HUES48 (cell line): ENCODE data around the gene SCLY.

Source experiments
- H3K27ac ChIP-seq: one replicate; pipeline ENCODE4 v1.7.0; 2013; ENCODE audit warnings: low read depth, low read length, inconsistent platforms
- H3K27me3 ChIP-seq: 2 replicates; pipeline ENCODE4 v1.6.1; 2013; ENCODE audit warnings: mild to moderate bottlenecking, low read length; ENCODE audit not compliant: control insufficient read depth, insufficient read depth
- H3K36me3 ChIP-seq: 2 replicates; pipeline ENCODE4 v1.6.1; 2013; ENCODE audit warnings: low read length; ENCODE audit not compliant: control insufficient read depth, insufficient read depth
- H3K4me1 ChIP-seq: 2 replicates; pipeline ENCODE4 v1.6.1; 2013; ENCODE audit warnings: mild to moderate bottlenecking, low read length; ENCODE audit not compliant: control insufficient read depth, insufficient read depth
- H3K4me3 ChIP-seq: 2 replicates; pipeline ENCODE4 v1.5.1; 2013; ENCODE audit warnings: mild to moderate bottlenecking, low read depth, low read length
- H3K9ac ChIP-seq: 2 replicates; pipeline ENCODE4 v1.6.1; 2013; ENCODE audit warnings: mild to moderate bottlenecking, low read depth, low read length, moderate library complexity
- H3K9me3 ChIP-seq: 2 replicates; pipeline ENCODE4 v1.6.1; 2013; ENCODE audit warnings: low read length; ENCODE audit not compliant: control insufficient read depth, insufficient read depth

SCLY gene

GRCh38 chr2:238116298-238117198, 55.7 kb downstream of the SCLY start:
- no peak overlapping the region for H3K27ac ChIP-seq
- H3K27me3 ChIP-seq, result no peaks in the 10 kb centered on the region
- no peaks in the 10 kb centered on the region for H3K9me3 ChIP-seq
- H3K36me3 ChIP-seq, result no peaks in the 10 kb centered on the region
- no peak overlapping the region for H3K9ac ChIP-seq
- H3K4me3 ChIP-seq, result no peak overlapping the region
- no peaks in the 10 kb centered on the region for H3K4me1 ChIP-seq

GRCh38 chr2:238117199-238118154, 56.7 kb downstream of the SCLY start:
- Histone ChIP-seq H3K9ac (no peak overlapping the region), H3K4me3 (no peak overlapping the region), H3K27ac (no peak overlapping the region), H3K4me1 (no peaks in the 10 kb centered on the region), H3K27me3 (no peaks in the 10 kb centered on the region), H3K9me3 (no peaks in the 10 kb centered on the region), H3K36me3 (no peaks in the 10 kb centered on the region)

- Histone ChIP-seq H3K27ac (no peak overlapping the region), H3K36me3 (no peaks in the 10 kb centered on the region), H3K4me1 (no peaks in the 10 kb centered on the region), H3K9me3 (no peaks in the 10 kb centered on the region), H3K9ac (no peak overlapping the region), H3K27me3 (no peaks in the 10 kb centered on the region), H3K4me3 (no peak overlapping the region)
Measured at GRCh38 chr2:238119756-238120462, 59.1 kb downstream of the SCLY start.

DNA sequence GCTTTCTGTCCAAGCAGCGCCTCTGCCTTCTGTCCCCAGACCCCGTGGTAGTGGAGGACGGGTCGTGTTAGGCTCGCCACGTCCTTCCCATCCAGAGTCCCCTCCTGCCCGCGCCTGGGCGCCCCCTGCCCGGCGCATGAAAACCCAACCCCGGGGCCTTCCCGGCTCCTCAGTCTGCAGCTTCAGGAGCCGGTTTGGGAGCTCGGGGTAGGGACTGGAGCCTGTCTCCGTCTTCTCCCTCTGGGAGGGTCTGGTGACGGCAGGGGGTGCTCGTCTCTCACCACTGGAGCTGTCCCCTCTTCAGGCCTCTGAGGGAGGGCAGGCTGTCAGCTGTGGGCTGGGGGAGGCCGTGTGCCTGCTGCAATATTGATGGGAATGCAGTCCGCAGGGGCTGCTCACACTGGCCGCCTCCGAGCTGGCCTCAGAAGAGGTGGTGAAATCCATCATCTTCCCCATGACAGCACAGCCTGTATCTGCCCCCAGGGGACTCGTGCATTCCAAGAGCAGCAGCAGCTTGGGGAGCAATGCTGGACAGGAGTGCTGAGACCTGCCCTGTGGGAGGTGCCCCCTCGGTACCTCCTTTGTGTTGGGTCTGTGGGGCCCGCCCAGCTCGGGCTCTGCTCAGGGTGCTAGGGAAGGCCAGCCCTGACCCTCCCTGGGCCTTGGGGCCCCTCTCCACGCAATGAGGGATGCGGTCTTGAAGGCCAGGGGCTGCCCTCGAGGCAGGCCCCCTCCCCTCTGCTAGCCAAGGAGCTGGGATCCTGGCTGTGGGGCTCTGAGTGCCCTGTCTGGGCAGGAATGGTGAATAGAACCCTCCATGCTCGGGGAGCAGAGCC, 59.9 kb downstream of the SCLY start:
- no peak overlapping the region for H3K27ac ChIP-seq
- no peak overlapping the region for H3K9ac ChIP-seq
- H3K27me3 ChIP-seq, result no peaks in the 10 kb centered on the region
- H3K9me3 ChIP-seq, result no peaks in the 10 kb centered on the region
- H3K4me3 ChIP-seq, result no peak overlapping the region
- no peaks in the 10 kb centered on the region for H3K36me3 ChIP-seq
- no peaks in the 10 kb centered on the region for H3K4me1 ChIP-seq

DNA sequence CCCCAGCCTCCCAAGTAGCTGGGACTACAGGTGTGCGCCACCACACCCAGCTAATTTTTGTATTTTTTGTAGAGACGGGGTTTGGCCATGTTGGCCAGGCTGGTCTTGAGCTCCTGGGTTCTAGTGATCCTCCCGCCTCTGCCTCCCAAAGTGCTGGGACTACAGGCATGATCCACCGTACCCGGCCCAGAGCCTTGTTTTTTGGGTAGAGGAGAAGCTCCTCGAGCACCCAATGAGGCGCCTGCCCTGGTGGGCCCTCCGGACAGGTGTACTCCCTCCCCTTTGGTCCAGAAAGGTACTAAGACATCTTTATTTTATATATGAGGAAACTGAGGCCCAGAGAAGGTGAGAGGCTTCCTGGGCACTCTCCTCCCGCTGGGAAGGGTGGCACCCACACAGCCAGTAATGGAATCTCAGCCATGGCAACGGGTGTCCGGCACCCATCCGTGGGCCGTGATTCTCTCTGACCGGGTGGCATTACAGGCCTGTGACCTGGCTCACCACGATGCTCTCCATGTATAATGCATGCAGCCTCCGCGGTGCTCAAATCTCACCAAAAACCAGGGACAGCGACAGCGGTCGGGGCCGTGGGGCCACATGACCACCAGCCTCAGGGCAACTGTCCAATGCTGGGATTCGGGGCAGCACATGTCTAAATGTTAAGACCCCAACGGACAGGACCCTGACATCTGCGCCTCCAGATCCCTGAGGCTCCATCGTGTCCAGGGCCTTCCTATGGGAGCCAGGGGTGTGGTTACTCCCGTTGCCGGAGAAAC, 60.9 kb downstream of the SCLY start:
- Histone ChIP-seq H3K4me3 (no peak overlapping the region), H3K36me3 (no peaks in the 10 kb centered on the region), H3K27ac (no peak overlapping the region), H3K4me1 (no peaks in the 10 kb centered on the region), H3K9me3 (no peaks in the 10 kb centered on the region), H3K9ac (no peak overlapping the region), H3K27me3 (no peaks in the 10 kb centered on the region)

DNA sequence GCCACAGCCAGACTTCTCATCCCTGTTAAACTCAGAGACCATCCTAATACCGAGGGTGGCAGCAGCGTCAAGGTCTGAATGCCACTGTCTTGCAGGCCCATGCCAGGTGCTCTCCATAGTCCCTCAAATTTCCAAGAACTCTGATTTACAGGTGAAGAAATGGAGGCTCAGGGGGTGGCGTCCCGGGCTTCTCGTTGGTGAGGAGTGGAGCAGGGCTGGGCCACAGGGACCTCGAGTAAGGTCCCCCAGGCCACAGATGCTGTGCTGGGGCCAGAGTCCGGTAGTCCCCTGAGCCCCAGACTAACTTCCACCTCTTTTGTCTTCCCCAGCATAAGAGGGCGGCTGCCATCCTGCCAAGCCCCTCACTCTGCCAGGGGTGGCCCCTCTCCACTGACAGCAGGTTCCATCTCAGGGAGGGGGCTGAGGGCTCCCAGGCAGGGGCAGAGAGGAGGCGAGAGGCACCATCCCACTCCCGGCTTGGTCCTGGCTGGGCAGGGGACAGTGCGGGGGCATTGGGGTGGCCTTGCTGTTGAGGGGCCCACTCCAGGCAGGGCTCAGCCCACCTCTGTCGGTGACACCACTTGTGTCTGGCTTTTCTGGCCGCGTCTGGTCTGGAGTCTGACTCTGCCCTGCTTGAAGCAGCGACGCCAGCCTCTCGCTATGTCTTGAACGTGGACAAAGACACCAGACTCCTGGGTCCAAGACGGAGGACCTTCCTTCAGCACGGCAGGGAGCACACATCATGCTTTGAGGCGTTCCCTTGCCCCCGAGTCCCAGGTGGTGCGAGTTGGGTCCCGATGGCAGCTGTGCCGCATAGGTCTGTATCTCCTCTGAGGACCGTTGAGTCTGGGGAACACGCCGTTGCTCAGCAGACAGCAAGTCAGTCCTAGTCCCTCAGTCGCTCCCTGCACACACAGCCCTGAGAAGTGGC, 61.8 kb downstream of the SCLY start:
- H3K9me3 ChIP-seq, result no peaks in the 10 kb centered on the region
- no peak overlapping the region for H3K9ac ChIP-seq
- no peak overlapping the region for H3K4me3 ChIP-seq
- H3K27me3 ChIP-seq, result no peaks in the 10 kb centered on the region
- no peak overlapping the region for H3K27ac ChIP-seq
- H3K4me1 ChIP-seq, result no peaks in the 10 kb centered on the region
- H3K36me3 ChIP-seq, result no peaks in the 10 kb centered on the region

- no peak overlapping the region for H3K4me3 ChIP-seq
- no peak overlapping the region for H3K9ac ChIP-seq
- no peaks in the 10 kb centered on the region for H3K9me3 ChIP-seq
- no peaks in the 10 kb centered on the region for H3K27me3 ChIP-seq
- no peaks in the 10 kb centered on the region for H3K4me1 ChIP-seq
- H3K27ac ChIP-seq, result no peak overlapping the region
- H3K36me3 ChIP-seq, result no peaks in the 10 kb centered on the region
Measured at GRCh38 chr2:238123218-238123971, 62.6 kb downstream of the SCLY start.

GRCh38 chr2:238123991-238124470, 63.2 kb downstream of the SCLY start:
- H3K4me3 ChIP-seq, result no peak overlapping the region
- no peak overlapping the region for H3K9ac ChIP-seq
- H3K36me3 ChIP-seq, result no peaks in the 10 kb centered on the region
- no peaks in the 10 kb centered on the region for H3K27me3 ChIP-seq
- H3K27ac ChIP-seq, result no peak overlapping the region
- H3K9me3 ChIP-seq, result no peaks in the 10 kb centered on the region
- no peaks in the 10 kb centered on the region for H3K4me1 ChIP-seq
